ENCODE results near the gene UFSP2. TPM values are rescaled to one million over a fixed set of nuclear protein-coding genes. Genes with fewer than 3 reads are reported as not detected.

The UFSP2 gene
- total RNA-seq, 1 donor from 2014 or later: 27.5 TPM

DNA sequence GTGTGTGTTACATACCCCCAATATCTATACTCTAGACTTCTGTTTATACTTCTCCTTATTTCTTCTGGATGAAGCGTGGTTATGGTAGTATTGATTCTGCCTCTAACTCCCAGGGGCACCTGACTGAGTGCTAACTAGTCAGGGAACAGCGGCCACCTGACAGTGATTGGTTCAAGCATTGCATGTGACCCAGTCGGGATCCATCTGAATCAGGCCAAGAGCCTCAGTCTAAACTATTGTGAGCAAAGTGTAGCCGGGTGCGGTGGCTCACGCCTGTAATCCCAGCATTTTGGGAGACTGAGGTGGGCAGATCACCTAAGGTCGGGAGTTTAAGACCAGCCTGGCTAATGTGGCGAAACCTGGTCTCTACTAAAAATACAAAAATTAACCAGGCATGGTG, 35.8 kb upstream of the UFSP2 start:
- H3K4me3 Mint-ChIP-seq (ENCODE audit: unreplicated experiment): no peak overlapping the region
- TF ChIP-seq EZH2 (IDR thresholded peaks at IDR 0.05; ENCODE audit: insufficient read depth, low read length): no peak
- TF ChIP-seq, protein P1, sequence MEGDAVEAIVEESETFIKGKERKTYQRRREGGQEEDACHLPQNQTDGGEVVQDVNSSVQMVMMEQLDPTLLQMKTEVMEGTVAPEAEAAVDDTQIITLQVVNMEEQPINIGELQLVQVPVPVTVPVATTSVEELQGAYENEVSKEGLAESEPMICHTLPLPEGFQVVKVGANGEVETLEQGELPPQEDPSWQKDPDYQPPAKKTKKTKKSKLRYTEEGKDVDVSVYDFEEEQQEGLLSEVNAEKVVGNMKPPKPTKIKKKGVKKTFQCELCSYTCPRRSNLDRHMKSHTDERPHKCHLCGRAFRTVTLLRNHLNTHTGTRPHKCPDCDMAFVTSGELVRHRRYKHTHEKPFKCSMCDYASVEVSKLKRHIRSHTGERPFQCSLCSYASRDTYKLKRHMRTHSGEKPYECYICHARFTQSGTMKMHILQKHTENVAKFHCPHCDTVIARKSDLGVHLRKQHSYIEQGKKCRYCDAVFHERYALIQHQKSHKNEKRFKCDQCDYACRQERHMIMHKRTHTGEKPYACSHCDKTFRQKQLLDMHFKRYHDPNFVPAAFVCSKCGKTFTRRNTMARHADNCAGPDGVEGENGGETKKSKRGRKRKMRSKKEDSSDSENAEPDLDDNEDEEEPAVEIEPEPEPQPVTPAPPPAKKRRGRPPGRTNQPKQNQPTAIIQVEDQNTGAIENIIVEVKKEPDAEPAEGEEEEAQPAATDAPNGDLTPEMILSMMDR (IDR thresholded peaks at IDR 0.05; ENCODE audit: insufficient read depth, low read depth, low read length): no peak
- Histone ChIP-seq H3K27me3 (ENCODE audit: insufficient read depth, low read length) (no peaks in the 10 kb centered on the region), H3K4me1 (ENCODE audit: insufficient read depth, low read length) (no peaks in the 10 kb centered on the region), H3K9me3 (ENCODE audit: insufficient read depth, low read depth, low read length) (no peaks in the 10 kb centered on the region), H3K9ac (ENCODE audit: low read length) (no peak overlapping the region), H4K20me1 (ENCODE audit: insufficient read depth, low read length) (no peaks in the 10 kb centered on the region), H3K27ac (ENCODE audit: low read depth, low read length) (no peak overlapping the region), H3K4me2 (ENCODE audit: low read length) (no peak overlapping the region), H3K79me2 (ENCODE audit: insufficient read depth, low read length) (no peaks in the 10 kb centered on the region), H3K4me3 (ENCODE audit: insufficient read depth, low read depth, low read length) (no peak overlapping the region), H2AFZ (ENCODE audit: low read depth, low read length) (no peak overlapping the region), H3K36me3 (ENCODE audit: insufficient read depth, low read length) (no peaks in the 10 kb centered on the region)
- no peaks in the 10 kb centered on the region for H3K4me1 Mint-ChIP-seq (ENCODE audit: low read depth, unreplicated experiment)
- H3K27me3 Mint-ChIP-seq (ENCODE audit: low read depth, unreplicated experiment): peaks cover 5% of the 10 kb centered on the region
- no peak for DNase-seq (ENCODE audit: low read depth)
- H3K27ac Mint-ChIP-seq (ENCODE audit: unreplicated experiment): no peak overlapping the region
- H3K36me3 Mint-ChIP-seq (ENCODE audit: low read depth, unreplicated experiment): no peaks in the 10 kb centered on the region
- no peak for FAIRE-seq
- H3K9me3 Mint-ChIP-seq (ENCODE audit: unreplicated experiment): peaks cover 2% of the 10 kb centered on the region

DNA sequence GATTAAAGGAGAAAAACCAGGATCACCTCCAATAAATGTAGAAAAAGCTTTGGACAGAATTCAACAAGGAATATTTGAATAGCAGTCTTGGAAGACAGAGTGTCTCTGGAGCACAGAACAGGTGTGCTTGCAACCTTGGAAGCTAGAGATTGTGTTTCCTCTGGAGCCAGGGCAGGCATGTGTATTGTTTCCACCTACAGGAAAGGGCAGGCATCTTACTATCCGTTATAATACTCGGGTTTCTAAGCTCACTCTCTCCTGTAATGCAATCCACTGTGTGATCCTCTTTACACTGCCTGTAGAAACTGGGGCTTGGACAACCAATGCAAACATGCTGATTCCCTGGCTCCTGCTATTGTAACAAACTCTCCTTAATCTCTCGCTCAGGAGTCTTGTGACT, 31.4 kb upstream of the UFSP2 start:
- H3K27me3 ChIP-seq (ENCODE audit: insufficient read depth, low read length): no peaks in the 10 kb centered on the region
- no peak overlapping the region for H3K4me3 ChIP-seq (ENCODE audit: insufficient read depth, low read depth, low read length)
- no peak overlapping the region for H3K9ac ChIP-seq (ENCODE audit: low read length)
- TF ChIP-seq, protein P1 (IDR thresholded peaks at IDR 0.05; ENCODE audit: insufficient read depth, low read depth, low read length): no peak
- no peak for TF ChIP-seq EZH2 (IDR thresholded peaks at IDR 0.05; ENCODE audit: insufficient read depth, low read length)
- no peaks in the 10 kb centered on the region for H3K9me3 ChIP-seq (ENCODE audit: insufficient read depth, low read depth, low read length)
- H4K20me1 ChIP-seq (ENCODE audit: insufficient read depth, low read length): no peaks in the 10 kb centered on the region
- Mint-ChIP-seq H3K4me3 (ENCODE audit: unreplicated experiment) (no peak overlapping the region), H3K36me3 (ENCODE audit: low read depth, unreplicated experiment) (no peaks in the 10 kb centered on the region), H3K27ac (ENCODE audit: unreplicated experiment) (no peak overlapping the region), H3K9me3 (ENCODE audit: unreplicated experiment) (peaks cover 2% of the 10 kb centered on the region), H3K4me1 (ENCODE audit: low read depth, unreplicated experiment) (no peaks in the 10 kb centered on the region), H3K27me3 (ENCODE audit: low read depth, unreplicated experiment) (no peaks in the 10 kb centered on the region)
- H2AFZ ChIP-seq (ENCODE audit: low read depth, low read length): no peak overlapping the region
- no peaks in the 10 kb centered on the region for H3K4me1 ChIP-seq (ENCODE audit: insufficient read depth, low read length)
- no peaks in the 10 kb centered on the region for H3K79me2 ChIP-seq (ENCODE audit: insufficient read depth, low read length)
- no peak for DNase-seq (ENCODE audit: low read depth)
- H3K36me3 ChIP-seq (ENCODE audit: insufficient read depth, low read length): no peaks in the 10 kb centered on the region
- no peak for FAIRE-seq
- no peak overlapping the region for H3K27ac ChIP-seq (ENCODE audit: low read depth, low read length)
- H3K4me2 ChIP-seq (ENCODE audit: low read length): no peak overlapping the region

DNA sequence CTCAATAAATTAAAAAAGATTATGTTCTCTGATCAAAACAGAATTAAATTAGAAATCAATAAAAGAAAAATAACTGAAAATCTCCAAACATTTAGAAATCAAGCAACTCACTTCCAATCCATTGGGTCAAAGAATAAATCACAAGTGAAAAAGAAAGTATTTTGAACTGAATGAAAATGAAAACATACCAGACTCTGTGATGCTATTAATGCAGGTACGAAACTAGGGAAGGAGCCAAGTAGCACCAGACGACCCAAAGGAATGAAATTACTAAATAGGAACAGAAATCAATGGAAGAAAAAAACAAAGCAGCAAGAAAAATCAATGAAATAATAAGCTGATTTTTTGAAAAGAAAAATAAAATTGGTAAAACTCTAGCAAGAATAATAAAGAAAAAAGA, 30.4 kb upstream of the UFSP2 start:
- Mint-ChIP-seq H3K4me1 (ENCODE audit: low read depth, unreplicated experiment) (no peaks in the 10 kb centered on the region), H3K27me3 (ENCODE audit: low read depth, unreplicated experiment) (no peaks in the 10 kb centered on the region)

More for the DNA sequence above, 30.4 kb upstream of the UFSP2 start:
- H3K4me3 Mint-ChIP-seq (ENCODE audit: unreplicated experiment): no peak overlapping the region
- H3K27me3 ChIP-seq (ENCODE audit: insufficient read depth, low read length): no peaks in the 10 kb centered on the region
- no peak for DNase-seq (ENCODE audit: low read depth)
- H3K9ac ChIP-seq (ENCODE audit: low read length): no peak overlapping the region
- no peak for FAIRE-seq
- H3K4me3 ChIP-seq (ENCODE audit: insufficient read depth, low read depth, low read length): no peak overlapping the region
- no peaks in the 10 kb centered on the region for H3K79me2 ChIP-seq (ENCODE audit: insufficient read depth, low read length)
- no peaks in the 10 kb centered on the region for H3K36me3 Mint-ChIP-seq (ENCODE audit: low read depth, unreplicated experiment)
- no peak for TF ChIP-seq EZH2 (IDR thresholded peaks at IDR 0.05; ENCODE audit: insufficient read depth, low read length)
- TF ChIP-seq, protein P1 (IDR thresholded peaks at IDR 0.05; ENCODE audit: insufficient read depth, low read depth, low read length): no peak
- H3K9me3 ChIP-seq (ENCODE audit: insufficient read depth, low read depth, low read length): no peaks in the 10 kb centered on the region
- H3K36me3 ChIP-seq (ENCODE audit: insufficient read depth, low read length): no peaks in the 10 kb centered on the region
- no peaks in the 10 kb centered on the region for H3K4me1 ChIP-seq (ENCODE audit: insufficient read depth, low read length)
- no peak overlapping the region for H3K27ac Mint-ChIP-seq (ENCODE audit: unreplicated experiment)
- H3K27ac ChIP-seq (ENCODE audit: low read depth, low read length): no peak overlapping the region
- no peak overlapping the region for H2AFZ ChIP-seq (ENCODE audit: low read depth, low read length)
- H4K20me1 ChIP-seq (ENCODE audit: insufficient read depth, low read length): no peaks in the 10 kb centered on the region
- H3K9me3 Mint-ChIP-seq (ENCODE audit: unreplicated experiment): peaks cover 2% of the 10 kb centered on the region
- H3K4me2 ChIP-seq (ENCODE audit: low read length): no peak overlapping the region
